B cell (primary cell): ENCODE data around the gene UPK3BL2. TPM values are rescaled to one million over a fixed set of nuclear protein-coding genes. Genes with fewer than 3 reads are reported as not detected.
A peak's percentile ranks its signal among the peaks of the same experiment; 100 is the strongest.
"Not testable (repeated sequence)": the region's sequence is repeated elsewhere in the genome, so short reads cannot be mapped to it uniquely, and the experiment has no call there.

Experiments used
- ATAC-seq: fragments of 200-7000 bp; cut with Tn5 transposase; one replicate; pipeline ENCODE4 v1.10.0; 2021; ENCODE audit warnings: low read depth, mild to moderate bottlenecking, moderate number of reproducible peaks, moderate library complexity
- CTCF ChIA-PET: fragments of 350-600 bp; sonication (Branson Sonifier 250); formaldehyde crosslinking; loops from one replicate; lab custom pipeline; 2021; ENCODE audit warnings: antibody characterized with exemption, inconsistent platforms; lab: Charles Lee
- POLR2A ChIA-PET: fragments of 350-600 bp; sonication (Branson Sonifier 250); formaldehyde crosslinking; loops from one replicate; lab custom pipeline; 2021; ENCODE audit warnings: antibody characterized with exemption; lab: Charles Lee
- DNase-seq: peaks from one replicate; pipeline ENCODE4 v3.0.0; 2013
- H2AFZ ChIP-seq: 2 replicates; pipeline ENCODE4 v1.6.1; 2012; ENCODE audit warnings: mild to moderate bottlenecking, low read depth, low read length; ENCODE audit not compliant: insufficient read depth, poor library complexity, severe bottlenecking
- H3K27ac ChIP-seq, 2 donors: 1 replicate in 1 of 2; 2 replicates in 1 of 2; pipeline ENCODE4 v1.5.1; 2012 to 2013; ENCODE audit warnings: low read length in 2 of 2, mild to moderate bottlenecking in 2 of 2, moderate library complexity in 1 of 2
- H3K27me3 ChIP-seq, 4 experiments: fragments of 200-600 bp in 1 of 4; sonication (generic) in 1 of 4; replicated peaks in 1 of 4; 1 replicate in 2 of 4; 2 replicates in 2 of 4; pipeline versions ENCODE4 v1.6.1 to v1.7.0; 2013 to 2016; ENCODE audit warnings: low read length in 3 of 4, mild to moderate bottlenecking in 2 of 4, mixed read lengths in 1 of 4, moderate library complexity in 1 of 4; ENCODE audit not compliant: insufficient read depth in 4 of 4, control insufficient read depth in 3 of 4; ENCODE audit errors: control extremely low read depth in 1 of 4
- H3K36me3 ChIP-seq, 2 experiments: replicated peaks in 1 of 2; 1 replicate in 1 of 2; 2 replicates in 1 of 2; pipeline versions ENCODE4 v1.6.1 to v1.7.1; 2013; ENCODE audit warnings: low read length in 1 of 2; ENCODE audit not compliant: insufficient read depth in 2 of 2, control insufficient read depth in 1 of 2; ENCODE audit errors: control extremely low read depth in 1 of 2, extremely low read depth in 1 of 2
- H3K4me1 ChIP-seq, 2 donors: fragments of 200-600 bp in 1 of 2; sonication (generic) in 1 of 2; 1 replicate in 1 of 2; 2 replicates in 1 of 2; pipeline versions ENCODE4 v1.5.1 to v1.6.1; 2013 to 2017; ENCODE audit warnings: low read length in 2 of 2; ENCODE audit not compliant: control insufficient read depth in 2 of 2, insufficient read depth in 2 of 2
- H3K4me2 ChIP-seq: replicated peaks from 2 replicates; pipeline ENCODE3; 2012; ENCODE audit warnings: mild to moderate bottlenecking, low read depth, low read length; ENCODE audit not compliant: poor library complexity, severe bottlenecking
- H3K4me3 ChIP-seq, 5 experiments: fragments of 200-600 bp in 1 of 5; sonication (generic) in 1 of 5; 1 replicate in 3 of 5; 2 replicates in 2 of 5; pipeline versions ENCODE4 v1.5.1 to v1.7.0; 2011 to 2016; ENCODE audit warnings: low read length in 4 of 5, mild to moderate bottlenecking in 4 of 5, low read depth in 2 of 5, control low read depth in 1 of 5, moderate library complexity in 1 of 5; ENCODE audit not compliant: insufficient read depth in 1 of 5; ENCODE audit errors: control extremely low read depth in 1 of 5, extremely low read depth in 1 of 5
- H3K79me2 ChIP-seq: fragments of 200-600 bp; sonication (generic); one replicate; pipeline ENCODE4 v1.6.0; 2016; ENCODE audit warnings: low read length; ENCODE audit not compliant: control insufficient read depth, insufficient read depth
- H3K9ac ChIP-seq: fragments of 200-600 bp; sonication (generic); 2 replicates; pipeline ENCODE4 v1.6.1; 2017; ENCODE audit warnings: mild to moderate bottlenecking, low read length, moderate library complexity
- H3K9me3 ChIP-seq, 3 donors: one replicate each; pipeline versions ENCODE4 v1.6.1 to v1.7.1; 2013; ENCODE audit warnings: low read length in 2 of 3; ENCODE audit not compliant: control insufficient read depth in 2 of 3, insufficient read depth in 1 of 3; ENCODE audit errors: control extremely low read depth in 1 of 3
- H4K20me1 ChIP-seq: 2 replicates; pipeline ENCODE4 v1.6.0; 2012; ENCODE audit warnings: mild to moderate bottlenecking, low read length; ENCODE audit not compliant: insufficient read depth, control insufficient read depth, poor library complexity, severe bottlenecking
- H3K27ac Mint-ChIP-seq: one replicate; pipeline ENCODE4 v1.8.0; 2021; ENCODE audit warnings: mixed read lengths
- H3K27me3 Mint-ChIP-seq: one replicate; pipeline ENCODE4 v1.8.0; 2021; ENCODE audit warnings: mixed read lengths
- H3K4me1 Mint-ChIP-seq: one replicate; pipeline ENCODE4 v1.8.0; 2021; ENCODE audit warnings: mixed read lengths
- H3K4me3 Mint-ChIP-seq: one replicate; pipeline ENCODE4 v1.8.0; 2021; ENCODE audit warnings: mixed read lengths
- H3K9me3 Mint-ChIP-seq: one replicate; pipeline ENCODE4 v1.8.0; 2022; ENCODE audit warnings: mixed read lengths; ENCODE audit not compliant: insufficient read depth
- WGBS: methylation state at CpG from one replicate; pipeline ENCODE4 v1.1.5; 2013; ENCODE audit warnings: missing lambda C conversion rate; ENCODE audit not compliant: insufficient coverage; 5-methylcytosine and 5-hydroxymethylcytosine counted together
- intact Hi-C: fragments of 100-400 bp; cut with micrococcal nuclease; formaldehyde crosslinking; loops from one replicate; pipeline ENCODE4 v1.10.0; 2022
- polyA plus RNA-seq: library from polyadenylated mRNA; depleted of rRNA; stranded (reverse); fragments of >200 nt; gene quantifications from 2 replicates; pipeline ENCODE4 v1.2.3, GENCODE V29; 2012
- total RNA-seq, 2 donors: library from RNA; stranded (reverse); fragments of 120-200 nt in 1 of 2; gene quantifications; 1 replicate in 1 of 2; 2 replicates in 1 of 2; pipeline versions ENCODE4 v1.2.3 to v1.2.4, GENCODE V29; 2013 to 2022

UPK3BL2 gene
- total and polyA plus RNA-seq, 2 donors (not counting 1 experiment from before 2014, with no cell fraction given), result 68.2 to 143 TPM

GRCh38 chr7:102581722-102582121, 38.2 kb upstream of the UPK3BL2 start:
- intact Hi-C loops, H3K9me3 Mint-ChIP-seq, H3K27me3 Mint-ChIP-seq, CTCF ChIA-PET, H3K4me1 Mint-ChIP-seq, H3K4me3 ChIP-seq, H4K20me1 ChIP-seq, POLR2A ChIA-PET, H3K27me3 ChIP-seq, ATAC-seq, H3K4me3 Mint-ChIP-seq, H3K4me1 ChIP-seq, H2AFZ ChIP-seq, H3K9ac ChIP-seq, H3K36me3 ChIP-seq, H3K9me3 ChIP-seq, H3K27ac ChIP-seq, H3K27ac Mint-ChIP-seq, H3K4me2 ChIP-seq, H3K79me2 ChIP-seq, DNase-seq: not testable (repeated sequence)
- WGBS, result no CpG with 5 or more reads among the region's 5 CpGs

GRCh38 chr7:102578486-102578885, 35.0 kb upstream of the UPK3BL2 start:
- DNase-seq, result not testable (repeated sequence)

GRCh38 chr7:102577315-102578240, 34.1 kb upstream of the UPK3BL2 start:
- H3K79me2 ChIP-seq, H3K4me3 Mint-ChIP-seq, CTCF ChIA-PET, intact Hi-C loops, ATAC-seq, H3K9me3 Mint-ChIP-seq, H3K4me1 ChIP-seq, H3K9ac ChIP-seq, H3K4me1 Mint-ChIP-seq, H3K9me3 ChIP-seq, H3K4me2 ChIP-seq, H3K36me3 ChIP-seq, H3K27ac ChIP-seq, H2AFZ ChIP-seq, H3K4me3 ChIP-seq, H3K27me3 ChIP-seq, H4K20me1 ChIP-seq, H3K27ac Mint-ChIP-seq, H3K27me3 Mint-ChIP-seq: not testable (repeated sequence)
- peak; percentile 0 for DNase-seq
- 100% methylated on average over 2 of the region's 7 CpGs for WGBS
- POLR2A ChIA-PET, result interaction anchor here (0.6 kb wide), 1 partner anchor 472 kb away, joined by 3 read pairs; no protein-coding TSS in a partner anchor

More at GRCh38 chr7:102578486-102578885, 35.0 kb upstream of the UPK3BL2 start:
- POLR2A ChIA-PET, H3K9ac ChIP-seq, H4K20me1 ChIP-seq, H3K4me3 Mint-ChIP-seq, H3K4me1 ChIP-seq, intact Hi-C loops, H3K27ac ChIP-seq, CTCF ChIA-PET, H3K4me1 Mint-ChIP-seq, H3K9me3 Mint-ChIP-seq, H3K27ac Mint-ChIP-seq, H3K79me2 ChIP-seq, ATAC-seq, H2AFZ ChIP-seq, H3K9me3 ChIP-seq, H3K4me2 ChIP-seq, H3K27me3 Mint-ChIP-seq, H3K4me3 ChIP-seq, H3K27me3 ChIP-seq, H3K36me3 ChIP-seq: not testable (repeated sequence)
- no CpG with 5 or more reads among the region's 5 CpGs for WGBS

GRCh38 chr7:102576363-102576762, 32.9 kb upstream of the UPK3BL2 start:
- H3K9me3 Mint-ChIP-seq, H3K27ac Mint-ChIP-seq, H3K4me2 ChIP-seq, H3K4me1 ChIP-seq, H3K27me3 ChIP-seq, H3K9ac ChIP-seq, CTCF ChIA-PET, H3K4me1 Mint-ChIP-seq, H3K27ac ChIP-seq, intact Hi-C loops, H2AFZ ChIP-seq, ATAC-seq, POLR2A ChIA-PET, H4K20me1 ChIP-seq, H3K4me3 ChIP-seq, H3K79me2 ChIP-seq, H3K4me3 Mint-ChIP-seq, H3K36me3 ChIP-seq, H3K9me3 ChIP-seq, H3K27me3 Mint-ChIP-seq, DNase-seq: not testable (repeated sequence)
- no CpG with 5 or more reads among the region's 3 CpGs for WGBS
